DOHH2 (cell line): ENCODE data around the gene KIF5C.

Experiments used
- CTCF ChIP-seq: fragments of 200-600 bp; sonication (generic); IDR thresholded peaks from one replicate; pipeline ENCODE4 v1.5.1; 2014; ENCODE audit warnings: antibody characterized with exemption, mild to moderate bottlenecking, low read depth, low read length; ENCODE audit not compliant: poor library complexity, severe bottlenecking
- EZH2phosphoT487 ChIP-seq: fragments of 200-600 bp; sonication (generic); IDR thresholded peaks from 2 replicates; pipeline ENCODE4 v1.6.1; 2017; ENCODE audit warnings: borderline replicate concordance, mild to moderate bottlenecking, antibody characterized with exemption, low read length, moderate library complexity, mixed read lengths

GRCh38 chr2:149008381-149008780 is 133.4 kb downstream of the KIF5C start:
- TF ChIP-seq CTCF (no peak), EZH2phosphoT487 (no peak)
